A549 (cell line): Measurements from ENCODE around the gene TMEM40. TPM values are rescaled to one million over a fixed set of nuclear protein-coding genes. Genes with fewer than 3 reads are reported as not detected.

Source experiments
- ATAC-seq, 2 experiments: fragments of 200-7000 bp in 1 of 2; fragments of >200 bp in 1 of 2; cut with Nextera tagmentation in 1 of 2; cut with Tn5 transposase in 1 of 2; 3 replicates each; pipeline versions ENCODE4 v1.8.0 to v1.9.1; 2018 to 2020; ENCODE audit warnings: mild to moderate bottlenecking in 1 of 2, moderate library complexity in 1 of 2
- CTCF ChIA-PET: fragments of 300-600 bp; sonication (Branson Sonifier 250); formaldehyde crosslinking; extraction: SDS; loops from one replicate; lab custom pipeline; 2021; ENCODE audit warnings: antibody characterized with exemption, inconsistent platforms; lab: Yijun Ruan, JAX
- POLR2A ChIA-PET: fragments of 350-600 bp; formaldehyde crosslinking; extraction: SDS; loops from one replicate; lab custom pipeline; 2021; ENCODE audit warnings: antibody characterized with exemption, inconsistent platforms; lab: Yijun Ruan, JAX
- DNase-seq, 2 experiments: peaks; one replicate each; pipeline versions ENCODE4 v3.0.0 to v3.0.0-alpha.2; 2011 to 2016; ENCODE audit warnings: low read depth in 1 of 2, low spot score in 1 of 2
- FAIRE-seq: peaks from 2 replicates; lab custom pipeline; 2011; peaks lifted over from hg19 to GRCh38; lab: Jason Lieb, UNC
- H3K27ac ChIP-seq, 2 experiments: fragments of >200 bp; sonication (Bioruptor Twin); formaldehyde crosslinking; 3 replicates each; pipeline ENCODE4 v1.5.1; 2016 to 2017
- H3K4me1 ChIP-seq: fragments of >200 bp; sonication (Bioruptor Twin); formaldehyde crosslinking; 3 replicates; pipeline ENCODE4 v1.6.1; 2016
- H3K4me2 ChIP-seq: fragments of >200 bp; sonication (Bioruptor Twin); formaldehyde crosslinking; 3 replicates; pipeline ENCODE4 v1.6.1; 2016
- H3K4me3 ChIP-seq: fragments of >200 bp; sonication (Bioruptor Twin); formaldehyde crosslinking; 3 replicates; pipeline ENCODE4 v1.5.1; 2016
- H3K9me3 ChIP-seq: fragments of >200 bp; sonication (Bioruptor Twin); formaldehyde crosslinking; 3 replicates; pipeline ENCODE4 v1.6.1; 2016
- BHLHE40 ChIP-seq: IDR thresholded peaks from 2 replicates; pipeline ENCODE4 v1.6.1; 2012; ENCODE audit warnings: low read depth, low read length, inconsistent platforms
- CBX2 ChIP-seq: fragments of 200-600 bp; sonication (generic); IDR thresholded peaks from 2 replicates; pipeline ENCODE4 v1.6.1; 2016; ENCODE audit warnings: low read depth, mild to moderate bottlenecking, borderline replicate concordance
- CBX8 ChIP-seq: fragments of 200-600 bp; sonication (generic); IDR thresholded peaks from 2 replicates; pipeline ENCODE4 v1.6.1; 2016
- CHD4 ChIP-seq: fragments of 200-600 bp; sonication (generic); IDR thresholded peaks from 2 replicates; pipeline ENCODE4 v1.6.1; 2016; ENCODE audit warnings: antibody characterized with exemption, mild to moderate bottlenecking, borderline replicate concordance
- EHMT2 ChIP-seq: fragments of 200-600 bp; sonication (generic); IDR thresholded peaks from 2 replicates; pipeline ENCODE4 v1.6.1; 2016; ENCODE audit warnings: antibody characterized with exemption, low read depth, mild to moderate bottlenecking, moderate library complexity
- FOSB ChIP-seq: fragments of 250-450 bp; sonication (Bioruptor Pico); IDR thresholded peaks from 2 replicates; pipeline ENCODE4 v1.5.0; 2020; ENCODE audit warnings: mild to moderate bottlenecking, moderate library complexity
- FOXS1 ChIP-seq: fragments of 250-450 bp; sonication (Bioruptor Pico); IDR thresholded peaks from 2 replicates; pipeline ENCODE4 v1.5.0; 2020; ENCODE audit warnings: mild to moderate bottlenecking, moderate library complexity
- GATA3 ChIP-seq: IDR thresholded peaks from 2 replicates; pipeline ENCODE4 v1.6.1; 2012; ENCODE audit warnings: borderline replicate concordance
- HDAC2 ChIP-seq: fragments of 200-600 bp; sonication (generic); IDR thresholded peaks from 2 replicates; pipeline ENCODE4 v1.6.1; 2016
- HMGXB4 ChIP-seq: fragments of 250-450 bp; sonication (Bioruptor Pico); IDR thresholded peaks from 2 replicates; pipeline ENCODE4 v1.5.0; 2021; ENCODE audit warnings: mild to moderate bottlenecking, moderate library complexity, borderline replicate concordance
- HOXB13 ChIP-seq: fragments of 250-450 bp; sonication (Bioruptor Pico); IDR thresholded peaks from 2 replicates; pipeline ENCODE4 v1.5.0; 2020; ENCODE audit warnings: low read depth, mild to moderate bottlenecking, moderate library complexity
- JUN ChIP-seq, 2 experiments: fragments of >200 bp; sonication (Bioruptor Twin); formaldehyde crosslinking; IDR thresholded peaks; 2 replicates in 1 of 2; 3 replicates in 1 of 2; pipeline ENCODE4 v1.6.1; 2016 to 2017
- MAFK ChIP-seq: fragments of 450-650 bp; IDR thresholded peaks from 2 replicates; pipeline ENCODE4 v1.6.1; 2014; ENCODE audit not compliant: partially characterized antibody
- MYC ChIP-seq: IDR thresholded peaks from 2 replicates; pipeline ENCODE4 v1.6.1; 2012; ENCODE audit warnings: mild to moderate bottlenecking, inconsistent platforms, low read length, improper control_type of control experiment, borderline replicate concordance
- NFE2L2 ChIP-seq: fragments of 150-350 bp; conservative IDR thresholded peaks from 2 replicates; pipeline ENCODE4 v1.6.1; 2014; ENCODE audit warnings: low read length
- NPAS2 ChIP-seq: fragments of 250-450 bp; sonication (Bioruptor Pico); IDR thresholded peaks from 2 replicates; pipeline ENCODE4 v1.8.0; 2022; ENCODE audit warnings: mild to moderate bottlenecking, moderate library complexity, borderline replicate concordance
- PHF8 ChIP-seq: fragments of 200-600 bp; sonication (generic); IDR thresholded peaks from 2 replicates; pipeline ENCODE4 v1.6.1; 2016; ENCODE audit warnings: low read depth, mild to moderate bottlenecking, antibody characterized with exemption, moderate library complexity, borderline replicate concordance
- RCOR1 ChIP-seq: fragments of 150-350 bp; IDR thresholded peaks from 2 replicates; pipeline ENCODE4 v1.6.1; 2014; ENCODE audit warnings: antibody characterized with exemption, low read length, low read depth
- SMC3 ChIP-seq: fragments of >200 bp; sonication (Bioruptor Twin); formaldehyde crosslinking; IDR thresholded peaks from 3 replicates; pipeline ENCODE4 v1.6.1; 2018; ENCODE audit warnings: inconsistent platforms
- TFCP2L1 ChIP-seq: fragments of 250-450 bp; sonication (Bioruptor Pico); IDR thresholded peaks from 2 replicates; pipeline ENCODE4 v1.5.0; 2021; ENCODE audit warnings: mild to moderate bottlenecking
- ZFP36 ChIP-seq: fragments of 450-650 bp; IDR thresholded peaks from 2 replicates; pipeline ENCODE4 v1.6.1; 2014; ENCODE audit warnings: borderline replicate concordance; ENCODE audit not compliant: partially characterized antibody
- ZSCAN20 ChIP-seq: fragments of 250-450 bp; sonication (Bioruptor Pico); IDR thresholded peaks from 2 replicates; pipeline ENCODE4 v1.8.0; 2022; ENCODE audit warnings: mild to moderate bottlenecking, moderate library complexity
- WGBS: methylation state at CpG from one replicate; pipeline ENCODE4 v1.1.6; 2017; ENCODE audit errors: missing lambda C conversion rate; 5-methylcytosine and 5-hydroxymethylcytosine counted together
- polyA plus RNA-seq, 4 experiments: library from polyadenylated mRNA; depleted of rRNA in 3 of 4; stranded (reverse); fragments of >200 nt; fragmentation: RNase III in 1 of 4; extraction: RNeasy Plus Mini Kit Qiagen cat#74134 plus additional on column Dnase treatment in 1 of 4; gene quantifications; 2 replicates in 3 of 4; 3 replicates in 1 of 4; pipeline ENCODE4 v1.2.3, GENCODE V29; 2011 to 2017

The TMEM40 gene
- polyA plus RNA-seq, 2 of the 4 experiments (the other 2 are of a cell fraction): 0.13 to 0.18 TPM

- Histone ChIP-seq H3K4me2 (no peak overlapping the region), H3K27ac (no peak overlapping the region), H3K4me1 (no peaks in the 10 kb centered on the region), H3K9me3 (no peaks in the 10 kb centered on the region), H3K4me3 (no peak overlapping the region)
- ChIA-PET POLR2A (no interaction called here), CTCF (interaction anchor here (3.0 kb wide), 1 partner anchor 14 kb away, joined by 13 read pairs; no protein-coding TSS in a partner anchor)
- FAIRE-seq (no peak), DNase-seq (no peak)
- WGBS: 63% methylated on average over 1 of the region's 1 CpG
- TF ChIP-seq ZSCAN20 (CRISPR knock-in tag) (no peak), PHF8 (no peak), BHLHE40 (no peak), MAFK (no peak), MYC (no peak), HMGXB4 (no peak), RCOR1 (no peak), TFCP2L1 (no peak)
- TF ChIP-seq, all 56 proteins: peak for 0
- ATAC-seq: no peak
Observed at GRCh38 chr3:12773710-12774086, 14.6 kb upstream of the TMEM40 start.

DNA sequence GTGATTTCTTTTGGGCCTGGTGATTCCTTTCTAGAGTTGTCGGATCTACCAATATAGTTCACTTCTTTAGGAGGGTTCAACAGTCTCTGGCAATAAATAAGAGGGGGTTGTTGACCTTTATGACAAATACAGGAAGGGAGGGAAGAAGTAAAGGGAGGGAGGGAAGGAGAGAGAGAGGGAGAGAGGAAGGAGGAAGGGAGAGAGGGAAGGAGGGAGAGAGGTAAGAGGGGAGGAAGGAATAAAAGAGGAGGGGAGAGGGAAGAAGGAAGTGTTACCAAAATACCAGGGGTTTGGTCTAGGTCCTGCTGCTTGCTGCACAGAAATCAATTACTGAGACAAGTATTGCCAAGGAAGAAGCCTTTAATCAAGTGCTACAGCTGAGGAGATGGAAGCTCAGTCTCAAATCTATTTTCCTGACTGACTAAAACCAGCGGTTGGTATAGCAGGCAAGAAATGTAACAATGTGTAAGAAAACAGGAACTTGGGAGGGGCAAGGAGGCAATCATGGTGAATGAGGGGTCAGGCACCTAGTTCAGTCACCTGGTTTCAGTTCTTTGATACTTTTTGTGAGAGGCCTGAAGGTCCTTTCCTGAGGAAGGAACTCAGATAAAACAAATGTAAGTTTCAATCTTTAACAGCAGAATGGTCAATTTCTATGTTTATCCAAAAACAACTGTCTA is 14.1 kb upstream of the TMEM40 start:
- Histone ChIP-seq H3K27ac (no peak overlapping the region), H3K4me1 (no peaks in the 10 kb centered on the region), H3K9me3 (no peaks in the 10 kb centered on the region), H3K4me3 (no peak overlapping the region), H3K4me2 (no peak overlapping the region)
- CTCF ChIA-PET: interaction anchor here (3.0 kb wide), 1 partner anchor 15 kb away, joined by 13 read pairs; no protein-coding TSS in a partner anchor
- ATAC-seq (no peak), DNase-seq (no peak), FAIRE-seq (no peak)
- whole genome bisulfite sequencing: 75% methylated on average over 2 of the region's 2 CpGs
- TF ChIP-seq CBX2: no peak
- no peak for TF ChIP-seq NFE2L2
- no peak for TF ChIP-seq CBX8
- POLR2A ChIA-PET: no interaction called here

DNA sequence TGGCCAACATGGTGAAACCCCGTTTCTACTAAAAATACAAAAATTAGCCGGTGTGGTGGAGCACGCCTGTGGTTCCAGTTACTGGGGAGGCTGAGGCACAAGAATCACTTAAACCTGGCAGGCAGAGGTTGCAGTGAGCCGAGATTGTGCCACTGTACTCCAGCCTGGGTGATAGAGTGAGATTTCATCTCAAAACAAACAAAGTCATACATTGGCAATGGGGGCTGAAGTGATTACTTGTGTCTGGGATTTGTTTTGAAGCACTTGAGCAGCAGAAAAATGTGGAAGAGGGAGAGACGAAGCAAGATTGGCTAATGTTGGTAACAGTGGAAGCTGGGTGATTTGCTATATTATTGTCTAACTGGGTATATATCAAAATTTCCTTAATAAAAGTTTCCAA is 13.4 kb upstream of the TMEM40 start:
- Histone ChIP-seq H3K9me3 (no peaks in the 10 kb centered on the region), H3K27ac (no peak overlapping the region), H3K4me3 (no peak overlapping the region), H3K4me1 (no peaks in the 10 kb centered on the region), H3K4me2 (no peak overlapping the region)
- no peak for TF ChIP-seq GATA3
- TF ChIP-seq CBX2: no peak
- TF ChIP-seq HOXB13 (CRISPR knock-in tag): no peak
- TF ChIP-seq JUN (IDR thresholded peaks at IDR 0.05): no peak
- ChIA-PET POLR2A (no interaction called here), CTCF (no interaction called here)
- FAIRE-seq (no peak), DNase-seq (no peak), ATAC-seq (no peak)
- WGBS: 52% methylated on average over 5 of the region's 5 CpGs

GRCh38 chr3:12771236-12771635 is 12.2 kb upstream of the TMEM40 start:
- FAIRE-seq: no peak
- POLR2A ChIA-PET: no interaction called here
- TF ChIP-seq CHD4 (no peak), NPAS2 (CRISPR knock-in tag) (no peak), ZFP36 (no peak), FOXS1 (no peak), SMC3 (no peak), HDAC2 (no peak), FOSB (CRISPR knock-in tag) (no peak), EHMT2 (no peak)
- Histone ChIP-seq H3K27ac (no peak overlapping the region), H3K4me2 (no peak overlapping the region), H3K4me3 (no peak overlapping the region), H3K9me3 (no peaks in the 10 kb centered on the region), H3K4me1 (no peaks in the 10 kb centered on the region)
- CTCF ChIA-PET: no interaction called here
- no peak for DNase-seq
- no peak for ATAC-seq
- 76% methylated on average over 9 of the region's 9 CpGs for WGBS
